ENCODE results near the gene ACBD7.

The ACBD7 gene

DNA sequence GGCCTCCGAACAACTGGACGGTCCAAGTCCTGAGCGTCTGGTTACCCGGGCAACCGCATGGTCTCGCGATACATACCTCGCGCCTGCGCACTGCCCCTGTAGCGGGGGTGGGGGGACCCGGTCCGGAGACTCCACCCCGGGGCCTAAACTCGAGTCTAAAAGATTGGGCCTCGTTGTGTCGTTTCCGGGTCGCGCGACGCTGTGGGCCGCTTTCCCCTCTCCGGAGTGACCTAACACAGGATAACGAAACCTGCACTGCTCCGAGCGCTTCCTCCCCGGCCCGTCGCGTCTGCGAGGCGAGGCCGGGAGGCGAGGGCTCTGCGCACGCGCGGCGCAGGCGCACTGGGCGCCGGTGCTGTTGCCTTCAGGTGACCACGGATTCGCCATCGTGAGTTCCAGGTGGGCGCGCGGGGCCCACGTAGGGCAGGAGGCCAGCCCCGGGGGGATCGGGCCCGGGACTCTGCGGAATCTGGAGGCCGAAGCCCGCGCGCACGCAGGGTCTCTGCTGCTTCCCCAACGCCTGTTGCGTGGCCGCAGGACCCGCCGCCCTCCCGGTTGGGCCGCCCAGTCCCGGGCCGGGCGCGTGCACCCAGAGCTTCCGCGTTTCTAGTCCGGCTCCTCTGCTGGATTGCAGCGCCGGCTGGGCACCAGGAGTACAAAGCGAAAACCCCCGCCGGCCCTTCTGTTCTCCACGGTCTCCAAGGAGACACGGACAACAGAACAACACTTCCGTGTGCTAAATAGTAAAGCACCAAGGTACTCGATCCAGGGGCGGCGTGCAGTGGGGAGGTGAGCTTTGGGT lies 8.6 kb upstream of the ACBD7 start, which contains the start of gene RPP38 (continued):
- TF ChIP-seq, protein P1, sequence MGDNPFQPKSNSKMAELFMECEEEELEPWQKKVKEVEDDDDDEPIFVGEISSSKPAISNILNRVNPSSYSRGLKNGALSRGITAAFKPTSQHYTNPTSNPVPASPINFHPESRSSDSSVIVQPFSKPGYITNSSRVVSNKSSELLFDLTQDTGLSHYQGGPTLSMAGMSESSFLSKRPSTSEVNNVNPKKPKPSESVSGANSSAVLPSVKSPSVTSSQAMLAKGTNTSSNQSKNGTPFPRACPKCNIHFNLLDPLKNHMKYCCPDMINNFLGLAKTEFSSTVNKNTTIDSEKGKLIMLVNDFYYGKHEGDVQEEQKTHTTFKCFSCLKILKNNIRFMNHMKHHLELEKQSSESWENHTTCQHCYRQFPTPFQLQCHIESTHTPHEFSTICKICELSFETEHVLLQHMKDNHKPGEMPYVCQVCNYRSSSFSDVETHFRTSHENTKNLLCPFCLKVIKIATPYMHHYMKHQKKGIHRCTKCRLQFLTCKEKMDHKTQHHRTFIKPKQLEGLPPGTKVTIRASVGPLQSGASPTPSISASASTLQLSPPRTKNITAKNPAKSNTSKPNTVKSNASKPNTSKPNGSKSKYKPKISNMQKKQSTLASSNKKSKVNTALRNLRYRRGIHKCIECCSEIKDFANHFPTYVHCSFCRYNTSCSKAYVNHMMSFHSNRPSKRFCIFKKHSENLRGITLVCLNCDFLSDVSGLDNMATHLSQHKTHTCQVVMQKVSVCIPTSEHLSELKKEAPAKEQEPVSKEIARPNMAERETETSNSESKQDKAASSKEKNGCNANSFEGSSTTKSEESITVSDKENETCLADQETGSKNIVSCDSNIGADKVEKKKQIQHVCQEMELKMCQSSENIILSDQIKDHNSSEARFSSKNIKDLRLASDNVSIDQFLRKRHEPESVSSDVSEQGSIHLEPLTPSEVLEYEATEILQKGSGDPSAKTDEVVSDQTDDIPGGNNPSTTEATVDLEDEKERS (tag by site-specific recombination; IDR thresholded peaks at IDR 0.05): no peak
- TF ChIP-seq ZNF248 (tag by site-specific recombination; IDR thresholded peaks at IDR 0.05) (no peak), ZNF791 (tag by site-specific recombination; IDR thresholded peaks at IDR 0.05) (no peak), ZNF221 (tag by site-specific recombination; IDR thresholded peaks at IDR 0.05; ENCODE audit: borderline replicate concordance) (no peak), ZNF391 (tag by site-specific recombination; IDR thresholded peaks at IDR 0.05; ENCODE audit: borderline replicate concordance, low read depth) (peak; percentile 68; the same call in 1 of the 2 replicates), ZNF140 (tag by site-specific recombination; IDR thresholded peaks at IDR 0.05) (no peak), ZNF112 (tag by site-specific recombination; IDR thresholded peaks at IDR 0.05) (no peak), SETDB1 (IDR thresholded peaks at IDR 0.05; ENCODE audit: insufficient read length, low read length) (no peak), ZNF654 (tag by site-specific recombination; IDR thresholded peaks at IDR 0.05; ENCODE audit: low read depth) (no peak), ZNF211 (tag by site-specific recombination; IDR thresholded peaks at IDR 0.05; ENCODE audit: low read depth) (no peak), EGR2 (tag by site-specific recombination; IDR thresholded peaks at IDR 0.05; ENCODE audit: low read depth) (peak; percentile 69), ZNF404 (tag by site-specific recombination; IDR thresholded peaks at IDR 0.05) (no peak), KLF1 (tag by site-specific recombination; IDR thresholded peaks at IDR 0.05) (no peak), ZNF510 (tag by site-specific recombination; IDR thresholded peaks at IDR 0.05; ENCODE audit: insufficient replicate concordance) (no peak), ZFP37 (tag by site-specific recombination; IDR thresholded peaks at IDR 0.05) (peak; percentile 82), ZNF121 (tag by site-specific recombination; IDR thresholded peaks at IDR 0.05) (peak; percentile 19; the same call in 1 of the 2 replicates), ZNF169 (tag by site-specific recombination; IDR thresholded peaks at IDR 0.05) (no peak), ZNF664 (tag by site-specific recombination; IDR thresholded peaks at IDR 0.05) (no peak), ZNF19 (tag by site-specific recombination; IDR thresholded peaks at IDR 0.05; ENCODE audit: low read depth) (no peak), ZNF629 (tag by site-specific recombination; IDR thresholded peaks at IDR 0.05) (peak; percentile 54), REPIN1 (tag by site-specific recombination; IDR thresholded peaks at IDR 0.05; ENCODE audit: low read depth) (peak; percentile 36; the same call in 1 of the 2 replicates), GLIS2 (tag by site-specific recombination; IDR thresholded peaks at IDR 0.05) (peak; percentile 54; the same call in 1 of the 2 replicates)
- TF ChIP-seq, protein P2, sequence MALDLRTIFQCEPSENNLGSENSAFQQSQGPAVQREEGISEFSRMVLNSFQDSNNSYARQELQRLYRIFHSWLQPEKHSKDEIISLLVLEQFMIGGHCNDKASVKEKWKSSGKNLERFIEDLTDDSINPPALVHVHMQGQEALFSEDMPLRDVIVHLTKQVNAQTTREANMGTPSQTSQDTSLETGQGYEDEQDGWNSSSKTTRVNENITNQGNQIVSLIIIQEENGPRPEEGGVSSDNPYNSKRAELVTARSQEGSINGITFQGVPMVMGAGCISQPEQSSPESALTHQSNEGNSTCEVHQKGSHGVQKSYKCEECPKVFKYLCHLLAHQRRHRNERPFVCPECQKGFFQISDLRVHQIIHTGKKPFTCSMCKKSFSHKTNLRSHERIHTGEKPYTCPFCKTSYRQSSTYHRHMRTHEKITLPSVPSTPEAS (tag by site-specific recombination; IDR thresholded peaks at IDR 0.05): no peak
- TF ChIP-seq, protein P3, sequence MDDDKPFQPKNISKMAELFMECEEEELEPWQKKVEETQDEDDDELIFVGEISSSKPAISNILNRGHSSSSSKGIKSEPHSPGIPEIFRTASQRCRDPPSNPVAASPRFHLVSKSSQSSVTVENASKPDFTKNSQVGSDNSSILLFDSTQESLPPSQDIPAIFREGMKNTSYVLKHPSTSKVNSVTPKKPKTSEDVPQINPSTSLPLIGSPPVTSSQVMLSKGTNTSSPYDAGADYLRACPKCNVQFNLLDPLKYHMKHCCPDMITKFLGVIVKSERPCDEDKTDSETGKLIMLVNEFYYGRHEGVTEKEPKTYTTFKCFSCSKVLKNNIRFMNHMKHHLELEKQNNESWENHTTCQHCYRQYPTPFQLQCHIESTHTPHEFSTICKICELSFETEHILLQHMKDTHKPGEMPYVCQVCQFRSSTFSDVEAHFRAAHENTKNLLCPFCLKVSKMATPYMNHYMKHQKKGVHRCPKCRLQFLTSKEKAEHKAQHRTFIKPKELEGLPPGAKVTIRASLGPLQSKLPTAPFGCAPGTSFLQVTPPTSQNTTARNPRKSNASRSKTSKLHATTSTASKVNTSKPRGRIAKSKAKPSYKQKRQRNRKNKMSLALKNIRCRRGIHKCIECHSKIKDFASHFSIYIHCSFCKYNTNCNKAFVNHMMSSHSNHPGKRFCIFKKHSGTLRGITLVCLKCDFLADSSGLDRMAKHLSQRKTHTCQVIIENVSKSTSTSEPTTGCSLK (tag by site-specific recombination; IDR thresholded peaks at IDR 0.05): no peak
- TF ChIP-seq, protein P4, sequence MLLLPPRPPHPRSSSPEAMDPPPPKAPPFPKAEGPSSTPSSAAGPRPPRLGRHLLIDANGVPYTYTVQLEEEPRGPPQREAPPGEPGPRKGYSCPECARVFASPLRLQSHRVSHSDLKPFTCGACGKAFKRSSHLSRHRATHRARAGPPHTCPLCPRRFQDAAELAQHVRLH (tag by site-specific recombination; IDR thresholded peaks at IDR 0.05): no peak
- TF ChIP-seq, protein P5, sequence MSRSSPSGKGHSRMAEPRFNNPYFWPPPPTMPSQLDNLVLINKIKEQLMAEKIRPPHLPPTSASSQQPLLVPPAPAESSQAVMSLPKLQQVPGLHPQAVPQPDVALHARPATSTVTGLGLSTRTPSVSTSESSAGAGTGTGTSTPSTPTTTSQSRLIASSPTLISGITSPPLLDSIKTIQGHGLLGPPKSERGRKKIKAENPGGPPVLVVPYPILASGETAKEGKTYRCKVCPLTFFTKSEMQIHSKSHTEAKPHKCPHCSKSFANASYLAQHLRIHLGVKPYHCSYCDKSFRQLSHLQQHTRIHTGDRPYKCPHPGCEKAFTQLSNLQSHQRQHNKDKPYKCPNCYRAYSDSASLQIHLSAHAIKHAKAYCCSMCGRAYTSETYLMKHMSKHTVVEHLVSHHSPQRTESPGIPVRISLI (tag by site-specific recombination; IDR thresholded peaks at IDR 0.05): no peak
- TF ChIP-seq, protein P6, sequence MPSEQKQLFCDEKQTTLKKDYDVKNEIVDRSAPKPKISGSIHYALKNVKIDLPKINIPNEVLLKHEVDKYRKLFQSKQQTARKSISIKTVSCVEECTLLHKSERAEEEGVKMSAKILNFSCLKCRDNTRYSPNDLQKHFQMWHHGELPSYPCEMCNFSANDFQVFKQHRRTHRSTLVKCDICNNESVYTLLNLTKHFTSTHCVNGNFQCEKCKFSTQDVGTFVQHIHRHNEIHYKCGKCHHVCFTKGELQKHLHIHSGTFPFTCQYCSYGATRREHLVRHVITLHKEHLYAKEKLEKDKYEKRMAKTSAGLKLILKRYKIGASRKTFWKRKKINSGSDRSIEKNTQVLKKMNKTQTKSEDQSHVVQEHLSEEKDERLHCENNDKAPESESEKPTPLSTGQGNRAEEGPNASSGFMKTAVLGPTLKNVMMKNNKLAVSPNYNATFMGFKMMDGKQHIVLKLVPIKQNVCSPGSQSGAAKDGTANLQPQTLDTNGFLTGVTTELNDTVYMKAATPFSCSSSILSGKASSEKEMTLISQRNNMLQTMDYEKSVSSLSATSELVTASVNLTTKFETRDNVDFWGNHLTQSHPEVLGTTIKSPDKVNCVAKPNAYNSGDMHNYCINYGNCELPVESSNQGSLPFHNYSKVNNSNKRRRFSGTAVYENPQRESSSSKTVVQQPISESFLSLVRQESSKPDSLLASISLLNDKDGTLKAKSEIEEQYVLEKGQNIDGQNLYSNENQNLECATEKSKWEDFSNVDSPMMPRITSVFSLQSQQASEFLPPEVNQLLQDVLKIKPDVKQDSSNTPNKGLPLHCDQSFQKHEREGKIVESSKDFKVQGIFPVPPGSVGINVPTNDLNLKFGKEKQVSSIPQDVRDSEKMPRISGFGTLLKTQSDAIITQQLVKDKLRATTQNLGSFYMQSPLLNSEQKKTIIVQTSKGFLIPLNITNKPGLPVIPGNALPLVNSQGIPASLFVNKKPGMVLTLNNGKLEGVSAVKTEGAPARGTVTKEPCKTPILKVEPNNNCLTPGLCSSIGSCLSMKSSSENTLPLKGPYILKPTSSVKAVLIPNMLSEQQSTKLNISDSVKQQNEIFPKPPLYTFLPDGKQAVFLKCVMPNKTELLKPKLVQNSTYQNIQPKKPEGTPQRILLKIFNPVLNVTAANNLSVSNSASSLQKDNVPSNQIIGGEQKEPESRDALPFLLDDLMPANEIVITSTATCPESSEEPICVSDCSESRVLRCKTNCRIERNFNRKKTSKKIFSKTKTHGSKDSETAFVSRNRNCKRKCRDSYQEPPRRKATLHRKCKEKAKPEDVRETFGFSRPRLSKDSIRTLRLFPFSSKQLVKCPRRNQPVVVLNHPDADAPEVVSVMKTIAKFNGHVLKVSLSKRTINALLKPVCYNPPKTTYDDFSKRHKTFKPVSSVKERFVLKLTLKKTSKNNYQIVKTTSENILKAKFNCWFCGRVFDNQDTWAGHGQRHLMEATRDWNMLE (tag by site-specific recombination; conservative IDR thresholded peaks at IDR 0.05; ENCODE audit: low read depth): no peak
